Measurements from ENCODE around the gene ZNF385B.

DNA sequence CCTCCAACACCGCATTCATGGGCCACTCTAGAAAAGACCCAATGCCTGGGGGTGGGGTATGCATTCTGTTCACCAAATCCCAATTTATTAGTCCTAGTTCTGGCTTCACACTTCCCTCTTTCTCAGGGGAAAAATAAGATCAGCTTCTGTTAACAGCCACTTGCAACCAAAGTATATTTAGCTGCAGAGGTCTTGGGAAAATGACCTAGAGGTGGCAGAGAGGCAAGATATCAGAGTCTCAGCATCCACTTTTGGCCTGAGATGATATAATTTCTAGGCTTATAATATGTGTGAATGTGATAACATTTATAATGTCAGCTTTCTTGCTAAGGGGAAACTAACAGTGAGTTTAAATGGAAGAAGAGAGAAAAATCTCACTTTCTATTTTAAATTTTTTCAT is 89.1 kb downstream of the ZNF385B start:
- no peak for TF ChIP-seq POLR2A (IDR thresholded peaks at IDR 0.05)
- TF ChIP-seq, protein P1, sequence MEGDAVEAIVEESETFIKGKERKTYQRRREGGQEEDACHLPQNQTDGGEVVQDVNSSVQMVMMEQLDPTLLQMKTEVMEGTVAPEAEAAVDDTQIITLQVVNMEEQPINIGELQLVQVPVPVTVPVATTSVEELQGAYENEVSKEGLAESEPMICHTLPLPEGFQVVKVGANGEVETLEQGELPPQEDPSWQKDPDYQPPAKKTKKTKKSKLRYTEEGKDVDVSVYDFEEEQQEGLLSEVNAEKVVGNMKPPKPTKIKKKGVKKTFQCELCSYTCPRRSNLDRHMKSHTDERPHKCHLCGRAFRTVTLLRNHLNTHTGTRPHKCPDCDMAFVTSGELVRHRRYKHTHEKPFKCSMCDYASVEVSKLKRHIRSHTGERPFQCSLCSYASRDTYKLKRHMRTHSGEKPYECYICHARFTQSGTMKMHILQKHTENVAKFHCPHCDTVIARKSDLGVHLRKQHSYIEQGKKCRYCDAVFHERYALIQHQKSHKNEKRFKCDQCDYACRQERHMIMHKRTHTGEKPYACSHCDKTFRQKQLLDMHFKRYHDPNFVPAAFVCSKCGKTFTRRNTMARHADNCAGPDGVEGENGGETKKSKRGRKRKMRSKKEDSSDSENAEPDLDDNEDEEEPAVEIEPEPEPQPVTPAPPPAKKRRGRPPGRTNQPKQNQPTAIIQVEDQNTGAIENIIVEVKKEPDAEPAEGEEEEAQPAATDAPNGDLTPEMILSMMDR (IDR thresholded peaks at IDR 0.05) = no peak
